Peyer's patch (tissue), 4 donors: ENCODE results near the gene TTC39C. TPM values are rescaled to one million over a fixed set of nuclear protein-coding genes. Genes with fewer than 3 reads are reported as not detected.

Experiments used
- DNase-seq, 3 donors: peaks; one replicate each; pipeline ENCODE4 v3.0.0-alpha.2; 2017 to 2019
- H3K27ac ChIP-seq, 4 donors: fragments of 200-600 bp; sonication (generic); one replicate each; pipeline ENCODE4 v1.5.1; 2016 to 2019
- H3K27me3 ChIP-seq, 2 donors: fragments of 200-600 bp; sonication (generic); one replicate each; pipeline ENCODE4 v1.5.1; 2019
- H3K36me3 ChIP-seq, 3 donors: fragments of 200-600 bp; sonication (generic); one replicate each; pipeline ENCODE4 v1.5.1; 2016 to 2019
- H3K4me1 ChIP-seq, 4 donors: fragments of 200-600 bp; sonication (generic); one replicate each; pipeline ENCODE4 v1.5.1; 2016 to 2019
- H3K4me3 ChIP-seq, 4 donors: fragments of 200-600 bp; sonication (generic); 1 replicate in 3 of 4; 2 replicates in 1 of 4; pipeline ENCODE4 v1.5.1; 2016 to 2019; ENCODE audit warnings: mild to moderate bottlenecking in 1 of 4
- H3K9me3 ChIP-seq, 4 donors: fragments of 200-600 bp; sonication (generic); one replicate each; pipeline ENCODE4 v1.5.1; 2016 to 2019; ENCODE audit warnings: mild to moderate bottlenecking in 1 of 4
- POLR2A ChIP-seq, 2 donors: fragments of 450-650 bp; IDR thresholded peaks; one replicate each; pipeline ENCODE4 v1.5.1; 2017; ENCODE audit warnings: antibody characterized with exemption in 2 of 2, mild to moderate bottlenecking in 2 of 2, moderate library complexity in 2 of 2
- total RNA-seq, 4 donors: library from RNA; depleted of rRNA; stranded (reverse); fragments of >200 nt; gene quantifications; one replicate each; pipeline ENCODE4 v1.1.0, GENCODE V29; 2016
- TF ChIP-seq, protein P1 (sequence below), 6 experiments: fragments of 450-650 bp in 4 of 6; fragments of 200-600 bp in 2 of 6; sonication (generic) in 1 of 6; IDR thresholded peaks; one replicate each; pipeline ENCODE4 v1.5.1; 2017 to 2019; ENCODE audit warnings: antibody characterized with exemption in 6 of 6, mild to moderate bottlenecking in 3 of 6, moderate library complexity in 1 of 6

The TTC39C gene
- total RNA-seq, 4 donors from 2014 or later = 11.0 to 32.2 (median 14.2) TPM

DNA sequence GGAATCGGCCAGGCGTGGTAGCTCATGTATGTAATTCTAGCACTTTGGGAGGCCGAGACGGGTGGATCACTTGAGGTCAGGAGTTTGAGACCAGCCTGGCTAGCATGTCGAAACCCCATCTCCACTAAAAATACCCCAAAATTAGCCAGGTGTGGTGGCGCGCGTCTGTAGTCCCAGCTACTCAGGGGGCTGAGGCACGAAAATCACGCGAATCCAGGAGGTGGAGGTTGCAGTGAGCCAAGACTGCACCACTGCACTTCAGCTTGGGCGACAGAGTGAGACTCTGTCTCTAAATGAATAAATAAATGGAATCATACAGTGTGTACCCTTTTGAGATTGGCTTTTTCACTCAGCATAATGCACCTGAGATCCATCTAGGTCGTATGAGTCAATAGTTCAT, 19.4 kb upstream of the TTC39C start:
- Histone ChIP-seq H3K36me3 (no peaks in the 10 kb centered on the region), H3K27ac (no peak overlapping the region), H3K27me3 (no peaks in the 10 kb centered on the region), H3K4me1 (no peaks in the 10 kb centered on the region), H3K4me3 (no peak overlapping the region), H3K9me3 (no peaks in the 10 kb centered on the region)
- no peak for DNase-seq
- TF ChIP-seq, protein P1, sequence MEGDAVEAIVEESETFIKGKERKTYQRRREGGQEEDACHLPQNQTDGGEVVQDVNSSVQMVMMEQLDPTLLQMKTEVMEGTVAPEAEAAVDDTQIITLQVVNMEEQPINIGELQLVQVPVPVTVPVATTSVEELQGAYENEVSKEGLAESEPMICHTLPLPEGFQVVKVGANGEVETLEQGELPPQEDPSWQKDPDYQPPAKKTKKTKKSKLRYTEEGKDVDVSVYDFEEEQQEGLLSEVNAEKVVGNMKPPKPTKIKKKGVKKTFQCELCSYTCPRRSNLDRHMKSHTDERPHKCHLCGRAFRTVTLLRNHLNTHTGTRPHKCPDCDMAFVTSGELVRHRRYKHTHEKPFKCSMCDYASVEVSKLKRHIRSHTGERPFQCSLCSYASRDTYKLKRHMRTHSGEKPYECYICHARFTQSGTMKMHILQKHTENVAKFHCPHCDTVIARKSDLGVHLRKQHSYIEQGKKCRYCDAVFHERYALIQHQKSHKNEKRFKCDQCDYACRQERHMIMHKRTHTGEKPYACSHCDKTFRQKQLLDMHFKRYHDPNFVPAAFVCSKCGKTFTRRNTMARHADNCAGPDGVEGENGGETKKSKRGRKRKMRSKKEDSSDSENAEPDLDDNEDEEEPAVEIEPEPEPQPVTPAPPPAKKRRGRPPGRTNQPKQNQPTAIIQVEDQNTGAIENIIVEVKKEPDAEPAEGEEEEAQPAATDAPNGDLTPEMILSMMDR (IDR thresholded peaks at IDR 0.05) = no peak
- TF ChIP-seq POLR2A (IDR thresholded peaks at IDR 0.05) = no peak

DNA sequence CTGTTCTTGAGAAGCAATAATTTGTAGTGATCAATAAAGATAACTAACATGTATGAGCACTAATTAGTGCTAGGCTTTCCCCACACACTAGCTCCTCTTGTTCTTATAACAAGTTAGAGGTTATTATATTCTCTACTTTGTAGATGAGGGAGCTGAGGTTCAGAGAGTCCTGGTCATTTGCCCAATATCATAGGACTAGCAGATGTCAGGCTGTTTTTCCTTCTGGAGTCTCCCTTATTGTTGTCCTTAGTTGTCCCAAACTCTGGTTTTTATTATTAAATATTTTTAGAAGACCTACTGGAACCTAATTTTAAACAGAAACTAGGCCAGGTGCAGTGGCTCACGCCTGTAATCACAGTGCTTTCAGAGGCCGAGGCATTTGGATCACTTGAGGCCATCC, 16.5 kb upstream of the TTC39C start:
- Histone ChIP-seq H3K27ac (no peak overlapping the region), H3K36me3 (no peaks in the 10 kb centered on the region), H3K4me3 (no peak overlapping the region), H3K4me1 (no peaks in the 10 kb centered on the region), H3K9me3 (no peaks in the 10 kb centered on the region), H3K27me3 (no peaks in the 10 kb centered on the region)
- TF ChIP-seq, protein P1 (IDR thresholded peaks at IDR 0.05) = no peak
- no peak for TF ChIP-seq POLR2A (IDR thresholded peaks at IDR 0.05)
- DNase-seq = no peak

DNA sequence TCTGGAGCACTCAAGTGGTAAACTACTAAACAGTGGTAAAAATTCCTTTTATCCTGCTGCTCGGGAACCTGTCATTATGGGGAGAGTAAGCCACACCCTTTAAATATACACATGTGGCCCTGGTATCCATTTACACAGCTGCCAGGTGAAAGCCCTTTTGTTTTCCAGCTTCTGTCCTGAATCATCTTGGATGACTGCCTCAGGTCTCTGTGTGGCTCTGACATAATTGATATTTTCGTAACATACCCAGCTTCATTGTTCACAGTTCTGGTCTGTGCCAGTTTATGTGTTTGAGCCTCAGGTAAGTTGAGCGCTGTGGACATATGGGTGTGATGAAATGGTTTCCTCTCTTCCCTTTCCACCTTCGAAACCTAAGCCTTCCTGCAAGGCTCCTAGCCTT, 15.7 kb upstream of the TTC39C start:
- no peak for TF ChIP-seq POLR2A (IDR thresholded peaks at IDR 0.05)
- TF ChIP-seq, protein P1 (IDR thresholded peaks at IDR 0.05) = no peak
- no peak for DNase-seq
- Histone ChIP-seq H3K4me3 (no peak overlapping the region), H3K36me3 (no peaks in the 10 kb centered on the region), H3K9me3 (no peaks in the 10 kb centered on the region), H3K27ac (peak overlapping the region; percentile 15 to 36 (median 28)), H3K4me1 (peaks cover 0 to 2% (median 0%) of the 10 kb centered on the region in 4 donors), H3K27me3 (no peaks in the 10 kb centered on the region)

DNA sequence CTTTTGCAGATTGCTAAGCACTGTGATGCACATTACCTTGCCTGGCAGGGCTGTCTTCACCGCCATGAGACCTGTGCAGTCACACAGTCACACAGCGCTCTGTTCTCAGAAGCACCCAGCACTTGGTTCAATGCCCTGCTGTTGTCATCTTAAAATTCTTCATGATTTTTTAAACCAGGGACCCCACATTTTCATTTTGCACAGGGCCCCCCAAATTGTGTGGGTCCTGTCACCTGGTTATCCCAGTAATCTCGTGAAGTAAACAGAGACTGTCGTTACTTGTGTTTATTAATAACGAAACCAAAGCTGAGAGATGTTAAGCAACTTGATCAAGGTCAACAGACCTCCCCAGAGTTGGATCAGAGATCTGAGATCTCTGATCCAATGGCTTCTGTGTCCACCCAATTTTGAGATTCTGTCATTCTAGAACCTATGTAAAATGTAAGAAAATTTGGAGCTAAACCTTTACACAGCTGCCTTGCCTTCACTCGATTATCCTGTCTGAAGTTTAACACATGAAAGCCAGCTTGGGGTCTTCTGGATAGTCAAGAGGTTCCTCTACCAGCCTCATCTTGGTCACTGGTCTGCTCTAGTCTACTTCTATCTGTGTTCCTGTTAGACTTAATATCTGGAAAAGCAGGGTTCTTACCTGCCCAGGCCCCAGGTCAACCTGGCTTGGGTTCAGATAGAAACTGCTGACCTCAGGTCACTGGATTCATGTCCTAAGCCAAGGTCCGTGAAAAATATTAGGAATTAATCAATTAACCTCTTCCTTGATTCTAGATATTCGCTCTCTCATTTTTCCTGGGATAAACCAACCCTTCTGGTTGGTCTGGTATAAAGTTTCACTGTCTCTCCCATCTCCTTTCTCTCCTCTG, 13.7 kb upstream of the TTC39C start:
- no peak for DNase-seq
- no peaks in the 10 kb centered on the region for H3K27me3 ChIP-seq
- TF ChIP-seq POLR2A (IDR thresholded peaks at IDR 0.05) = no peak
- TF ChIP-seq, protein P1 (IDR thresholded peaks at IDR 0.05) = no peak
- peaks cover 0 to 3% (median 0%) of the 10 kb centered on the region in 4 donors for H3K4me1 ChIP-seq
- H3K9me3 ChIP-seq = no peaks in the 10 kb centered on the region
- no peak overlapping the region for H3K4me3 ChIP-seq
- peak overlapping the region; percentile 15 to 64 (median 48) for H3K27ac ChIP-seq
- no peaks in the 10 kb centered on the region for H3K36me3 ChIP-seq

DNA sequence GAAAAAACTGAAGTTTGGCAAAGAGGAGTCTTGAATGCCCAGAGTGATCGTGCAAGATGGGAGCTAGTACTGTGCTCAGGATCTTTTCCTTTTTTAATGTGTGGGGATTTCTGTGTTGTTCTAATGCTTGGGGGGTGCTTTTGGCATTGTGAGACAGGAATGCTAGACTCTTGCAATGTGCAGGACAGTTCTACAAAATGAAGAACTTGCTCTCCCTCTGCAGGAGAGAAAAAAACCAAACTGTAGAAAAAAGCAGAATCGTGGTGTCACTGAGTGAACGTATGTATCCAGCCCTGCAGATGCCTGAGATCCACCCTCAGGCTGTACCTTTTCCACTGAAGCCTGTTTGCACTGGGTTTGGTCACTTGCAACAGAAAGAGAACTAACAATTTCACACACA, 12.1 kb upstream of the TTC39C start:
- peaks cover 0 to 3% (median 0%) of the 10 kb centered on the region in 4 donors for H3K4me1 ChIP-seq
- TF ChIP-seq, protein P1 (IDR thresholded peaks at IDR 0.05) = no peak
- TF ChIP-seq POLR2A (IDR thresholded peaks at IDR 0.05) = no peak
- H3K9me3 ChIP-seq = no peaks in the 10 kb centered on the region
- no peak for DNase-seq
- no peaks in the 10 kb centered on the region for H3K36me3 ChIP-seq
- no peaks in the 10 kb centered on the region for H3K27me3 ChIP-seq
- peak overlapping the region in 2 of 4 donors; percentile 25 to 35 for H3K27ac ChIP-seq
- H3K4me3 ChIP-seq = no peak overlapping the region
